Measurements from ENCODE around the gene MRO. TPM values are rescaled to one million over a fixed set of nuclear protein-coding genes. Genes with fewer than 3 reads are reported as not detected.

MRO gene
- total RNA-seq, 1 donor from 2014 or later: 0.18 TPM

- Histone ChIP-seq H3K27ac (ENCODE audit: low read depth, low read length) (no peak overlapping the region), H3K36me3 (ENCODE audit: insufficient read depth, low read length) (no peaks in the 10 kb centered on the region), H3K4me2 (ENCODE audit: low read length) (no peak overlapping the region), H3K4me3 (ENCODE audit: insufficient read depth, low read depth, low read length) (no peak overlapping the region), H3K9ac (ENCODE audit: low read length) (no peak overlapping the region), H3K9me3 (ENCODE audit: insufficient read depth, low read depth, low read length) (no peaks in the 10 kb centered on the region), H4K20me1 (ENCODE audit: insufficient read depth, low read length) (no peaks in the 10 kb centered on the region), H3K27me3 (ENCODE audit: insufficient read depth, low read length) (no peaks in the 10 kb centered on the region), H2AFZ (ENCODE audit: low read depth, low read length) (no peak overlapping the region), H3K79me2 (ENCODE audit: insufficient read depth, low read length) (no peaks in the 10 kb centered on the region), H3K4me1 (ENCODE audit: insufficient read depth, low read length) (no peaks in the 10 kb centered on the region)
- no peak overlapping the region for H3K4me3 Mint-ChIP-seq (ENCODE audit: unreplicated experiment)
- H3K9me3 Mint-ChIP-seq (ENCODE audit: unreplicated experiment): peaks cover 7% of the 10 kb centered on the region
- no peak for FAIRE-seq
- no peaks in the 10 kb centered on the region for H3K36me3 Mint-ChIP-seq (ENCODE audit: low read depth, unreplicated experiment)
- peaks cover 8% of the 10 kb centered on the region for H3K4me1 Mint-ChIP-seq (ENCODE audit: low read depth, unreplicated experiment)
- DNase-seq (ENCODE audit: low read depth): no peak
- peaks cover 11% of the 10 kb centered on the region for H3K27me3 Mint-ChIP-seq (ENCODE audit: low read depth, unreplicated experiment)
- H3K27ac Mint-ChIP-seq (ENCODE audit: unreplicated experiment): no peak overlapping the region
- TF ChIP-seq EZH2 (IDR thresholded peaks at IDR 0.05; ENCODE audit: insufficient read depth, low read length): no peak
- TF ChIP-seq, protein P1, sequence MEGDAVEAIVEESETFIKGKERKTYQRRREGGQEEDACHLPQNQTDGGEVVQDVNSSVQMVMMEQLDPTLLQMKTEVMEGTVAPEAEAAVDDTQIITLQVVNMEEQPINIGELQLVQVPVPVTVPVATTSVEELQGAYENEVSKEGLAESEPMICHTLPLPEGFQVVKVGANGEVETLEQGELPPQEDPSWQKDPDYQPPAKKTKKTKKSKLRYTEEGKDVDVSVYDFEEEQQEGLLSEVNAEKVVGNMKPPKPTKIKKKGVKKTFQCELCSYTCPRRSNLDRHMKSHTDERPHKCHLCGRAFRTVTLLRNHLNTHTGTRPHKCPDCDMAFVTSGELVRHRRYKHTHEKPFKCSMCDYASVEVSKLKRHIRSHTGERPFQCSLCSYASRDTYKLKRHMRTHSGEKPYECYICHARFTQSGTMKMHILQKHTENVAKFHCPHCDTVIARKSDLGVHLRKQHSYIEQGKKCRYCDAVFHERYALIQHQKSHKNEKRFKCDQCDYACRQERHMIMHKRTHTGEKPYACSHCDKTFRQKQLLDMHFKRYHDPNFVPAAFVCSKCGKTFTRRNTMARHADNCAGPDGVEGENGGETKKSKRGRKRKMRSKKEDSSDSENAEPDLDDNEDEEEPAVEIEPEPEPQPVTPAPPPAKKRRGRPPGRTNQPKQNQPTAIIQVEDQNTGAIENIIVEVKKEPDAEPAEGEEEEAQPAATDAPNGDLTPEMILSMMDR (IDR thresholded peaks at IDR 0.05; ENCODE audit: insufficient read depth, low read depth, low read length): no peak
Measured at GRCh38 chr18:50750546-50750945, 69.3 kb downstream of the MRO start.

DNA sequence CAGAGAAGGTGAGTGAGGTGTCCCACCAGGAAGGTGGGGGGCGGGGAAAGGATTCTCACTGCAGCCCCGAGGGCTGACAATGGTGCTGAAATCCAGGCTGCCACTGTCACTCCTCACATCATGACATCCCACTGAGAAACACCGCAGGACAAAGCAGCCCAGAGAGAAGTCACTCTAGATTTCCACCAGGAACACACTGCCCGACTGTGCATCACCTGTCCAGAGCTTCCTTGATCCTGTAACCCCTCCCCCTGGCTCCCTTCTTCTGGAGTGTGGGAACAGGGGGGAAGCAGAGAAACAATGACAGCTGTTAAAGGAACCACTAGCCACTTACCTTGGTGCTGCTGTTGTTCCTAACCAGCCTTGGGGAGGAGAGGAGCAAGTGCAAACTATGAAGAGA is 69.9 kb downstream of the MRO start:
- Mint-ChIP-seq H3K27me3 (ENCODE audit: low read depth, unreplicated experiment) (peaks cover 11% of the 10 kb centered on the region), H3K4me3 (ENCODE audit: unreplicated experiment) (no peak overlapping the region), H3K9me3 (ENCODE audit: unreplicated experiment) (peaks cover 7% of the 10 kb centered on the region), H3K27ac (ENCODE audit: unreplicated experiment) (no peak overlapping the region), H3K36me3 (ENCODE audit: low read depth, unreplicated experiment) (no peaks in the 10 kb centered on the region), H3K4me1 (ENCODE audit: low read depth, unreplicated experiment) (peaks cover 8% of the 10 kb centered on the region)
- no peak overlapping the region for H3K4me2 ChIP-seq (ENCODE audit: low read length)
- H3K9ac ChIP-seq (ENCODE audit: low read length): no peak overlapping the region
- H3K4me3 ChIP-seq (ENCODE audit: insufficient read depth, low read depth, low read length): no peak overlapping the region
- no peaks in the 10 kb centered on the region for H4K20me1 ChIP-seq (ENCODE audit: insufficient read depth, low read length)
- no peaks in the 10 kb centered on the region for H3K9me3 ChIP-seq (ENCODE audit: insufficient read depth, low read depth, low read length)
- no peak for FAIRE-seq
- no peak for DNase-seq (ENCODE audit: low read depth)
- no peak overlapping the region for H2AFZ ChIP-seq (ENCODE audit: low read depth, low read length)
- no peaks in the 10 kb centered on the region for H3K4me1 ChIP-seq (ENCODE audit: insufficient read depth, low read length)
- H3K27me3 ChIP-seq (ENCODE audit: insufficient read depth, low read length): no peaks in the 10 kb centered on the region
- TF ChIP-seq, protein P1 (IDR thresholded peaks at IDR 0.05; ENCODE audit: insufficient read depth, low read depth, low read length): no peak
- no peak for TF ChIP-seq EZH2 (IDR thresholded peaks at IDR 0.05; ENCODE audit: insufficient read depth, low read length)
- no peak overlapping the region for H3K27ac ChIP-seq (ENCODE audit: low read depth, low read length)
- no peaks in the 10 kb centered on the region for H3K79me2 ChIP-seq (ENCODE audit: insufficient read depth, low read length)
- no peaks in the 10 kb centered on the region for H3K36me3 ChIP-seq (ENCODE audit: insufficient read depth, low read length)

DNA sequence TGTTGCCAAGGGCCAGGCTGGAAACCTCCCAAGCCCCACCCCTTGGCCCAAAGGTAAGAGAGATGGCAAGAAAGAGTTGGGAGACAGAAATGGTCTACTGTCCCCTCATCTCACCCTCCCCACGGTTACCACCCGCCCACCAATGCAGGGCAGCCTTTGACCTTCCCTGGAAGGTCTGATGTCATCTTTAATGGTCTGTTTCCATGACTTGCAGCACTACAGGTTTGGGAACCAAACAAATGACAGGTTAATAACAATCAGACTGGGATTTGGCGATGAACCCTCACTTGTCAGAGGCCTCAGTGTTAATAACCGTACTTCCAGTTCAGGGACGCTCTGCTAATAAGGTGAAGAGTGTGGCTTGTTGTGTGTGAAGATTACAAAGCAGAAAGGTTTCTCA is 70.4 kb downstream of the MRO start:
- no peaks in the 10 kb centered on the region for H3K4me1 ChIP-seq (ENCODE audit: insufficient read depth, low read length)
- H3K36me3 Mint-ChIP-seq (ENCODE audit: low read depth, unreplicated experiment): no peaks in the 10 kb centered on the region
- TF ChIP-seq, protein P1 (IDR thresholded peaks at IDR 0.05; ENCODE audit: insufficient read depth, low read depth, low read length): no peak
- TF ChIP-seq EZH2 (IDR thresholded peaks at IDR 0.05; ENCODE audit: insufficient read depth, low read length): no peak
- H3K27ac ChIP-seq (ENCODE audit: low read depth, low read length): no peak overlapping the region
- H3K4me3 ChIP-seq (ENCODE audit: insufficient read depth, low read depth, low read length): no peak overlapping the region
- H3K4me1 Mint-ChIP-seq (ENCODE audit: low read depth, unreplicated experiment): peaks cover 8% of the 10 kb centered on the region
- no peak overlapping the region for H2AFZ ChIP-seq (ENCODE audit: low read depth, low read length)
- FAIRE-seq (no peak), DNase-seq (ENCODE audit: low read depth) (no peak)
- H3K79me2 ChIP-seq (ENCODE audit: insufficient read depth, low read length): no peaks in the 10 kb centered on the region
- no peaks in the 10 kb centered on the region for H3K9me3 ChIP-seq (ENCODE audit: insufficient read depth, low read depth, low read length)
- H3K27me3 ChIP-seq (ENCODE audit: insufficient read depth, low read length): no peaks in the 10 kb centered on the region
- no peak overlapping the region for H3K4me3 Mint-ChIP-seq (ENCODE audit: unreplicated experiment)
- H3K36me3 ChIP-seq (ENCODE audit: insufficient read depth, low read length): no peaks in the 10 kb centered on the region
- no peak overlapping the region for H3K4me2 ChIP-seq (ENCODE audit: low read length)
- peaks cover 5% of the 10 kb centered on the region for H3K9me3 Mint-ChIP-seq (ENCODE audit: unreplicated experiment)
- no peaks in the 10 kb centered on the region for H4K20me1 ChIP-seq (ENCODE audit: insufficient read depth, low read length)
- H3K27ac Mint-ChIP-seq (ENCODE audit: unreplicated experiment): no peak overlapping the region
- peaks cover 11% of the 10 kb centered on the region for H3K27me3 Mint-ChIP-seq (ENCODE audit: low read depth, unreplicated experiment)
- H3K9ac ChIP-seq (ENCODE audit: low read length): no peak overlapping the region

All from astrocyte (in vitro differentiated cells and primary cell).